GM18868 (cell line): ENCODE data around the gene CDH5.

Experiments used
- ATAC-seq: cut with Tn5 transposase; IDR thresholded peaks from one replicate; pipeline ENCODE4 v1.9.1; 2021; ENCODE audit warnings: mild to moderate bottlenecking, moderate library complexity; ENCODE audit not compliant: unreplicated experiment

CDH5 gene

GRCh38 chr16:66416136-66416535, 49.6 kb downstream of the CDH5 start:
- ATAC-seq, result no peak

- no peak for ATAC-seq
Measured at GRCh38 chr16:66416939-66417700, 50.6 kb downstream of the CDH5 start.

DNA sequence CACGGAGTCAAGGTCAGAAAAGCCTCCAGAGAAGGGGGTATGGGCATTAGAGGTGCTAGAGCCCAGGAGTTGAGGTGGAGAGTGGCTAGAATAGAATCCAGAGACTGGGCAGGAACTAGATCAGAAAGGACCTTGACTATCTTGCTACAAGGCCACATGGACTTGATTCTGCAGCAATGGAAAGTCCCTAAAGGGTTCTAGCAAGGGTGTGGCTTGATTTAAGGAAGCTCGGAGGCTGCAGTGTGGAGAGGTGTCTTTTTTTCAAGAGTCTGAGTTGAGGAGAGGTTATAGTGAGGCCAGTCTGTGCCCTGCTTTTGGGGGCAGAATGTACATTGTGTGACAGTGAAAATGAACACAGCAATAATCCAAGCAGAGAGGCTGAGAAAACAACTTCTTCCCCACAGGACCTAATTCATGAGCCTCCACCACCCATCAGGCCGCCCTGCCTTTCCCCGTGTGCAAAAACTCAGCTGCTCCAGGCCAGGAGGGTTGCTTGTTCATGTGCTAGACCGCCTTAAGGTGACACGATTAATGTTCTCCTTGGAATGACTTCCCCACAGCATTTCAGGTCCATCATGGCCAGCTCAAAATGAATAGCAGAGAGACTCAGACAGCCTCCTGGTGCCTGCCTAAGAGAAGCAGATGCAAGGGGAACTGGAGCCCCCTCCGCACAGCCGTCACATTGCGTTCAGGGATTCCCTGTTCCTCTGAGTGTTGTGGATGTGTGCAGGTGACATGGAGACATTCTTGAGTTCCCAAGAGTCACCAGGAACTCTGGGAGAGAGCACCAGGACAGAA, 51.9 kb downstream of the CDH5 start:
- no peak for ATAC-seq

DNA sequence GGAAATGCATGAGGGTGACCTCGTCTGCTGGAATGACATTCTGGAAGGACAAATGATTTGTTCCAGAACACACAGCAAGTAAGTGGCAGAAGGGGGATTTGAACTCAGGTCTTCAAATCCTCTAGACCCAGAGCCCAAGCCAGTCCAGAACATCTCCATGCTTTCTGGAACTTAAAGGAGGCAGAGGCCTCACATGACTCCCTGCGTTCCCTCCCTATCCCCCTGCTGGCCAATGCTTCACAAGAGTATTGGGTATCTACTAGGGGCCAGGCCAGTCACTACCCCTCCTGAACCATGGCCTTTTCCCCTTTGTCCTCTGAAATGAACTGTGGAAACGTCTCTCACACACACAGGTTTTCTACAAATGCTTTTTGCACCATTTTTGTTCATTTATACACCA, 53.0 kb downstream of the CDH5 start:
- no peak for ATAC-seq

DNA sequence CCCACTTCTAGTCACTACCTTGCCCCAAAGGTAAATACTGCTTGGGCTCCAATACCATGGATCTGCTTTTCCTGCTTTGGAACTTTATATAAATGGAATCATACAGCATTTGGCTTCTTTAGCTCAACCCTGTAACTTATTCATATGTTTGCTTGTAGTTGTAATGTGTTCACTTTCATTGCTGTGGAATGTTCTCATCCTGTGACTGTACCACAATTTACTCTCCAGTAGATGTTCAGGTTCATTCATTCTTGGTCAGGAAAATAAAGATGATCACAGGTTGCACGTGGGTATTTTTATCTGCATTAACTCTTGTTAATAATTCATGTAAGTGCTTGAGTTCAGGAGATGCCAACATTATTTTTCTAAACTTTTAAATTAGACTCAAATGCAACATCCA, 53.9 kb downstream of the CDH5 start:
- no peak for ATAC-seq

GRCh38 chr16:66421891-66422290, 55.4 kb downstream of the CDH5 start:
- no peak for ATAC-seq

GRCh38 chr16:66422366-66422765, 55.9 kb downstream of the CDH5 start:
- no peak for ATAC-seq

DNA sequence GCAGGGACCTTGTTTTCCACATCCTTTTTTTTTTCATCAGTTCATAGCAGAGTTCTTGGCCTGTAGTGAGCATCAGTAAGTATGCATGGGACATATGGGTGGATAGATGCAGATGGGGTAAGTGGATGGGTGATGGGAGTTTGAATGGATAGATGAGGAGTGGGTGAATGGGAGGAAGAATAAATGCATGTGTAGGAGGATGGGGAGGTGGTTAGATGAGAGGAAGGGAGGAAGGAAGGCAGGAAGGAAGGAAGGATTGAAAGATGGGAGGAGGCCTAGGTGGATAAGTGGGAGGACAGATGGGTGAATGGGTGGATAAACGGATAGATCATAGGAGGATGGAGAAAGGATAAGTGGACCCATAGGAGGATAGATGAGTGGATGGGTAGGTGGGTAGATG, 56.7 kb downstream of the CDH5 start:
- ATAC-seq, result no peak

GRCh38 chr16:66425651-66426050, 59.2 kb downstream of the CDH5 start:
- ATAC-seq, result no peak

DNA sequence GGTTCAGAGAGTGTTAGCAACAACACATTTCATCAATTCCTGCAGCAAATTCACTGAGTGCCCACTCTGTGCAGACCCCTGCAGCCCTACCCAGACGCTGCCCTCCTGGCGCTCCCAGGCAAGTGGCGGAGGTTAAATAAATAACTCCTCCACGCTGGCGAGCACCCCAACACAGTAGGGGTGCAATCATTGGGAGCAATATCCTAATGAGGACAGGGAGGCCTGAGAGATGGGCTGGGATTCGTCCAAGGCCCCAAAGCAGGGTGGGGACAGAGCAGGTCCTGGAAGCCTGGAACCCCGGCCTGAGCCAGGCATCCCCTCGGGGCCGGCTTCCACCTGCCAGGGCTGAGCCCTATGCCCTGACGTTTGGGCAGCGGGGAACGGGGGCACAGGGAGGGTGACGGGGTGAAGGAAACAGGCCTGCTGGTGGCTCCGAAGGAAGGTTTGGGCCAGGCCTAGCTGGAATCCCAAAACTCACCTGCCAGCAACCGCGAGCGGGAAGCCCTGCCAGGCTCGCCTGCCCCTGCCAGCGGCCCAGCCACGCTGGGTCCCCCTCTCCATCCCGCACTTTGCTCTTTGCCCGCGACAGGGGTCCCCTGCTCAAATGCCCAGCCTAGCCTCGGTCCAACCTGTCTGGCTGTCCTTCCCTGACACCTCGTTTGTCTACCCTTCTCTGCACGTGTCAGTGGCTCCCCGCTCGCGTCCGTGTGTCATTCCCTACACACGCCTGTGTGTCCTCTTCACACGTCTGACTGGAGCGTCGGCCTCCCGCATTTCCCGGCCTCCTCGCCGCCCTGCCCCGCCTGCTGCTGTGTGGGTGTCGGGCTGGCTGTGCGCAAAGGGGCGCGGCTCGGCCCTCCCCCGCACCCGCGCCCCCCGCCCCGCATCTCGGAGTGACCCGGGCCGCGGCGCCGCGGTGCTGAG, 59.9 kb downstream of the CDH5 start:
- no peak for ATAC-seq

DNA sequence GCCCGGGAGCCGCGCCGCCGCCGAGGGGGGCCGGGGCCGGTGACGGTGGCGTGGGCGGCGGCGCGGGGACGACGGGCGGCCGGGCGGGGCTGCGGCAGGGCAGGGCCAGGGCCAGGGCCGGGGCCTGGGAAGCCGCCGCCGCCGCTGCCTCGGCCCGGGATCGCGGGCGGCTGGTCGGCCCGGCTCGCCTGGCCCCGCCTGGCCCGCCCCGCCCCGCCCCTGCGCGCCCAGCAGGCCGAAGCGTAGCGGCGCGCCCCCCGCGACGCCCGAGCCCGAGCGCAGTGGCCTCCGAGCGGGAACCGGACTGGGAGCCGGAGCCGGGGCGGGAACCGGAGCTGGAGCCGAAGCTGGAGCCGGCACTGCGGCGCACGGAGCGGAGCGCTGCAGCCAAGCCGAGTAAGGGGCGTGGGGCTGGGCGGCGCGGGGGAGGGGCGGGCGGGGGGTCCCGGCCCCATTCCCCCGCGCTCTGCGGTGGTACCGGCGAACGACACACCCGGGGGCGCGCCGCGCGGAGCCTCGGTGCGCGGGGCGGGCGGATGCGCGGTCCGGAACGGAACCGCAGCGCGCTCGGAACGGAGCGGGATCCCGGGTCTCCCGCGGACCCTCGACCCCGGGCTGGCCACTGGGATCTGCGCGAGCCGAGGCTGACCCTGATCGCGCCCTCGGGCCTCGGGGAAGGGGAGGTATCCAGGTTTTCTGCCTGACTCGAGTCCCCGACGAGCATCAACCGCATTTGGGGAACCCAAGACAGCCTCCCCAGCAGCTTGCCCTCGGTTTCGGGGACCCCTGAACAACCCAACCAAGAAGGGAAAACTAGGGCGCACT, 60.8 kb downstream of the CDH5 start, which contains the start of gene BEAN1:
TSS of gene BEAN1 (plus strand) at position 260 of the 825 bp plus-strand sequence. CDS start 10,382 bp downstream, outside the sequence.
- ATAC-seq, result no peak

DNA sequence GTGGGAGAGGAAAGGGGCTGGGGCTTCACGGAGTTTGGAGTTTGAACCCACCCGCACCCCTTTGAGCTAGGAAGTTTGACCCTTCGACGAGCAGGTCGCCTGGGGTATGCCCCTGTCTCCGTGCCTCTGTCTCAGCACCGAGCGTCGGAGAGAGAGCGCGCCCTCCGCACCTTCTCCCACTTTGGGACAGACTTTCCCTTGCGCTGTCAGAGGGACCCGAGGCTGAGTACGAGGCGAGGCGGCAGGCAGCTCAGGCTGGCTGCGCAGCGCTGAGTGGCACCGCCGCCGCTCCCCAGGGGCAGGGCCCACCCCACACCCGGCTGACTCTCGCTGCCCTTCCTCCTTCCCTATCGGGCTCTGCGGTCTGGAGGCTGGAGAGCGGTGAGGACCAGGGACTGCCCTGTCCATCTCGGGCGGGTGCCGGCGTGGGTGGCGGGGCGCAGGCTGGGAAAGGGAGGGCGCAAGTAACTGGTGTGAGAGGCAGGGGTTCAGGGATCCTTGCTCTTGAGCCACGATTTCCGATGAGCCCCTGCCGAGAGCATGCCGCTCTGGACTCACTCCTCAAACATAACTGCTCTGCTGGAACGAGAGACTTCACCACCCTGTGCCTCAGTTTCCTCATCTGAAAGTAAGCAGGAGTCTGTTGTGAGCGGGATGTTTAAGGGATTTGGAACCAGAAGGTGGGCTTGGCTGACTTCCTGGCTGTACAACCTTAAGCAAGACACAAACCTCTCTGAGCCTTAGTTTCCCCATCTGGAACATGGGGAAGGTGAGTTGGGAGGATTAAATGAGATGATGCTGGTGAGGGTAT, 61.6 kb downstream of the CDH5 start:
- ATAC-seq, result no peak

DNA sequence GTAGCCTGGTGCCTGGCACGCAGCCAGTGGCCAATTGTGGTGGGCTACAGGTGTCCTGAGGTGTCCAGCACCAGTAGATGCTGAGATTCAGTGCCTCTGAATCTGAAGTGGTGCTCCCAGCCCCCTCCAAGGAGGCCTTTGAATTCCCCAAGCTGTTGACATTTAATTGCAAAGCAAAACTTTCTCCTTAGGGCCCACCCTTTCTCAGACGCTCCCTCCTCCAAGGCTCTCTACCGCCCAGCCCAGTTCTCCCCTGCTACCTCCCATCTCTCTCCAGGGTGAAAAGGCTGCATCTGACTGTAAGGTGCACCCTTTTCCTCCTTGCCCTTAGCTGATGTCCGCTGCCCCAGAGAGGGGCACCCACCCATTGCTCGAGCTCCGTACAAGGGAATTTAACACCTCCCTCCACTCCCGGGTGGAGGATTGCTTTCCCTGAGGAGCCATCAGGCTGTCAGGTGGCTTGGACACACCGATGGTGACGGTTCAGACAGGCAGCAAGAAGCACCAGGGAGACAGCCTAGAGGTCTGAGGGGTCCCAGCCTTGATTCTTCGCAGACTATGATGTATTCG, 62.3 kb downstream of the CDH5 start:
- no peak for ATAC-seq

DNA sequence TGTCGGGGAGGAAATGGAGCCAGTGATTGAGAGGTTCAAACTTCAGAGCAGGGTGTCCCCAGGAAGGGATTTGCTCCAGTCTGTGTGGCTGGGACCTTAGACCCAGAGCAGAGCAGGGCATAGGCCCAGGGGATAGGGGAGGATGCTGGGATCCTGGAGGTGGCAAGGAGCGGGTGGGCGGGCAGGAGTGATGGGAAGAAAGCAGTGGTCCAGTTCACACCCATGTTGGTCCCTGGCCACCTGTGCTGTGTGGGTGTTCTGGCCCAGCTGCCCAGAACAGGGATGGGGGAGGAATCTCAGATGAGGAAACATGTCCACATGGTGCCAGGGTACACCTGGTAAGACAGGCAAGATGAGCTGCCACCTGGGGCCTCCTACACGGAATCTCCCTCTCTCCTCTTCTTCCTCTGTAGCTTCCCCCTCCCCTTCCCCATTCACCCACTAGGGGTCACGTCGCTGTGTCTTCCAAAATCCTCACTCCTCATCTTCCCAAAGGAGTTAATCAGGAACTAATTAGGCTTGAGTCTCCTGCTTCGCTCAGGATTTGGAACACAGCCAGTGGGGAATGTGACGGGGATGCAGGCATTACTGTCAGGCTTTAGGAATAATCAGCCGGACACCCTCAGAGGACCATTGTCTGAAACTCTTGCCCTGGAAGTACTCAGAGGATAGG, 62.9 kb downstream of the CDH5 start:
- no peak for ATAC-seq

- ATAC-seq, result no peak
Measured at GRCh38 chr16:66430214-66430613, 63.7 kb downstream of the CDH5 start.

GRCh38 chr16:66431760-66432159, 65.3 kb downstream of the CDH5 start:
- ATAC-seq, result no peak

DNA sequence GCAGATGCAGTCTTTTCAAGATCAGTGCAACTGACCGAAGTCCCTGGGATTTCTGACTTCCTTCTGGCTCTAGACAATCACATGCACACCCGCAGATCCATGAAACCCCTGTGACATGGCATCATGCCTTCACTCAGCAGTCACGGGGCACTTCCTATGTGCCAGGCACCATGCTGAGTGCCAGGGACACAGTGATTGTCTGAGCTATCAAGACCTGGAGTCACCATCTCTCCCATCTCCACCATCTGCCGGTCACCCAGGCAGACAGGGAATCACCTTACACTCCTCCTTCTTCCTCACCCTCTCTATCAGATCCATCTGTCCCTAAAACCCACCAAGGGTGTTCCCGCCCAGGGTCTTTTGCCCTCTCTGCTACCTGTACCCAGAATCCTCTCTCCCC, 65.9 kb downstream of the CDH5 start:
- no peak for ATAC-seq

- ATAC-seq, result no peak
Measured at GRCh38 chr16:66434619-66435430, 68.3 kb downstream of the CDH5 start.
